Gastroesophageal sphincter (tissue), 3 donors: Measurements from ENCODE around the gene FOXN3.

Source experiments
- POLR2A ChIP-seq, 2 donors: fragments of 450-650 bp; IDR thresholded peaks; one replicate each; pipeline ENCODE4 v1.6.1; 2017; ENCODE audit warnings: antibody characterized with exemption in 2 of 2, mild to moderate bottlenecking in 2 of 2, moderate library complexity in 1 of 2
- POLR2AphosphoS5 ChIP-seq: sonication (generic); formaldehyde crosslinking; IDR thresholded peaks from one replicate; pipeline ENCODE4 v1.6.1; 2017; ENCODE audit warnings: antibody characterized with exemption
- TF ChIP-seq, protein P1 (sequence below), 4 experiments: fragments of 200-600 bp in 2 of 4; fragments of 450-650 bp in 2 of 4; sonication (generic) in 1 of 4; IDR thresholded peaks; one replicate each; pipeline ENCODE4 v1.5.1; 2017 to 2019; ENCODE audit warnings: antibody characterized with exemption in 4 of 4, mild to moderate bottlenecking in 2 of 4, moderate library complexity in 2 of 4

- TF ChIP-seq POLR2A (IDR thresholded peaks at IDR 0.05) (no peak), POLR2AphosphoS5 (no peak)
- TF ChIP-seq, protein P1, sequence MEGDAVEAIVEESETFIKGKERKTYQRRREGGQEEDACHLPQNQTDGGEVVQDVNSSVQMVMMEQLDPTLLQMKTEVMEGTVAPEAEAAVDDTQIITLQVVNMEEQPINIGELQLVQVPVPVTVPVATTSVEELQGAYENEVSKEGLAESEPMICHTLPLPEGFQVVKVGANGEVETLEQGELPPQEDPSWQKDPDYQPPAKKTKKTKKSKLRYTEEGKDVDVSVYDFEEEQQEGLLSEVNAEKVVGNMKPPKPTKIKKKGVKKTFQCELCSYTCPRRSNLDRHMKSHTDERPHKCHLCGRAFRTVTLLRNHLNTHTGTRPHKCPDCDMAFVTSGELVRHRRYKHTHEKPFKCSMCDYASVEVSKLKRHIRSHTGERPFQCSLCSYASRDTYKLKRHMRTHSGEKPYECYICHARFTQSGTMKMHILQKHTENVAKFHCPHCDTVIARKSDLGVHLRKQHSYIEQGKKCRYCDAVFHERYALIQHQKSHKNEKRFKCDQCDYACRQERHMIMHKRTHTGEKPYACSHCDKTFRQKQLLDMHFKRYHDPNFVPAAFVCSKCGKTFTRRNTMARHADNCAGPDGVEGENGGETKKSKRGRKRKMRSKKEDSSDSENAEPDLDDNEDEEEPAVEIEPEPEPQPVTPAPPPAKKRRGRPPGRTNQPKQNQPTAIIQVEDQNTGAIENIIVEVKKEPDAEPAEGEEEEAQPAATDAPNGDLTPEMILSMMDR (IDR thresholded peaks at IDR 0.05): no peak
These were observed 185.5 kb downstream of the FOXN3 start for GRCh38 chr14:89231426-89232113.
